GM12878 (cell line): Measurements from ENCODE around the gene ZBTB6.

Experiments
- EP300 ChIP-seq, 2 experiments: fragments of 150-350 bp in 1 of 2; IDR thresholded peaks; 2 replicates each; pipeline ENCODE4 v1.6.1; 2011 to 2012; ENCODE audit warnings: low read depth in 2 of 2, low read length in 2 of 2, borderline replicate concordance in 1 of 2, improper control_type of control experiment in 1 of 2, inconsistent platforms in 1 of 2; ENCODE audit not compliant: control insufficient read depth in 1 of 2
- EZH2 ChIP-seq: IDR thresholded peaks from 2 replicates; pipeline ENCODE4 v1.6.1; 2012; ENCODE audit warnings: low read depth, mild to moderate bottlenecking, control low read depth, inconsistent platforms, low read length, borderline replicate concordance; ENCODE audit not compliant: control insufficient read depth
- GABPA ChIP-seq: IDR thresholded peaks from 2 replicates; pipeline ENCODE4 v1.6.1; 2014; ENCODE audit warnings: antibody characterized with exemption, low read depth, mild to moderate bottlenecking, inconsistent platforms
- SIN3A ChIP-seq: IDR thresholded peaks from 2 replicates; pipeline ENCODE4 v1.6.1; 2012; ENCODE audit warnings: low read depth, low read length, improper control_type of control experiment
- SREBF1 ChIP-seq: IDR thresholded peaks from 2 replicates; pipeline ENCODE4 v1.6.1; 2012; ENCODE audit warnings: mild to moderate bottlenecking, low read length
- SUZ12 ChIP-seq: fragments of 200-600 bp; sonication (generic); IDR thresholded peaks from one replicate; pipeline ENCODE4 v1.6.1; 2018; ENCODE audit warnings: antibody characterized with exemption, mild to moderate bottlenecking; ENCODE audit not compliant: unreplicated experiment
- TCF7 ChIP-seq: IDR thresholded peaks from 2 replicates; pipeline ENCODE4 v1.6.1; 2014; ENCODE audit warnings: antibody characterized with exemption, borderline replicate concordance
- ZBED1 ChIP-seq: IDR thresholded peaks from 2 replicates; pipeline ENCODE4 v1.6.1; 2016; ENCODE audit warnings: borderline replicate concordance
- TF ChIP-seq, protein P1 (sequence below), 3 experiments: IDR thresholded peaks in 2 of 3; conservative IDR thresholded peaks in 1 of 3; 2 replicates each; pipeline ENCODE4 v1.5.1; 2011; ENCODE audit warnings: low read depth in 3 of 3, low read length in 3 of 3, mild to moderate bottlenecking in 3 of 3, control low read depth in 2 of 3, moderate library complexity in 2 of 3, inconsistent platforms in 1 of 3, mixed read lengths in 1 of 3; ENCODE audit not compliant: control insufficient read depth in 2 of 3, insufficient read depth in 1 of 3; ENCODE audit errors: extremely low read depth in 1 of 3

DNA sequence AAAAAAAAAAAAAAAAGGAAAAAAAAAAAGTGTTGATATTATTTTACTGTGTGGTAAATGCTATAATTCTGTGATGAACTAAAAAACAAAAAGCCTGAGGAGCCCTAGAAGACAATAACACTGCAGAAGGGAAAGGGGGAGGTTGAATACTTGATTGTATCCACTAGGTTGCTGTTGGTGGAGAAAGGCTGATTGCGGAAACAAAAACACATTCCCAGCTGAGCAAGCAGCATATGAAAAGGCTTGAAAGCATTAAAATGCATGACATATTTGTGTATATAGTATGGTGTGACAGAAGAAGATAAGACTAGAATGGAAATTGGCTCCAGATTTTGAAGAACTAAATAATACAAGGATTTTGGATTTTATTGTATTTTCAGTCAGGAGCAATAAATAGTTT is 36.6 kb upstream of the ZBTB6 start:
- TF ChIP-seq SREBF1 = no peak
- no peak for TF ChIP-seq SIN3A
- TF ChIP-seq, protein P1, sequence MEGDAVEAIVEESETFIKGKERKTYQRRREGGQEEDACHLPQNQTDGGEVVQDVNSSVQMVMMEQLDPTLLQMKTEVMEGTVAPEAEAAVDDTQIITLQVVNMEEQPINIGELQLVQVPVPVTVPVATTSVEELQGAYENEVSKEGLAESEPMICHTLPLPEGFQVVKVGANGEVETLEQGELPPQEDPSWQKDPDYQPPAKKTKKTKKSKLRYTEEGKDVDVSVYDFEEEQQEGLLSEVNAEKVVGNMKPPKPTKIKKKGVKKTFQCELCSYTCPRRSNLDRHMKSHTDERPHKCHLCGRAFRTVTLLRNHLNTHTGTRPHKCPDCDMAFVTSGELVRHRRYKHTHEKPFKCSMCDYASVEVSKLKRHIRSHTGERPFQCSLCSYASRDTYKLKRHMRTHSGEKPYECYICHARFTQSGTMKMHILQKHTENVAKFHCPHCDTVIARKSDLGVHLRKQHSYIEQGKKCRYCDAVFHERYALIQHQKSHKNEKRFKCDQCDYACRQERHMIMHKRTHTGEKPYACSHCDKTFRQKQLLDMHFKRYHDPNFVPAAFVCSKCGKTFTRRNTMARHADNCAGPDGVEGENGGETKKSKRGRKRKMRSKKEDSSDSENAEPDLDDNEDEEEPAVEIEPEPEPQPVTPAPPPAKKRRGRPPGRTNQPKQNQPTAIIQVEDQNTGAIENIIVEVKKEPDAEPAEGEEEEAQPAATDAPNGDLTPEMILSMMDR (IDR thresholded peaks at IDR 0.05 in 2 of 3, conservative IDR thresholded peaks at IDR 0.05 in 1 of 3; ENCODE audit: control insufficient read depth in 2 of 3, extremely low read depth in 1 of 3, insufficient read depth in 1 of 3, low read depth in 3 of 3, low read length in 3 of 3) = no peak
- TF ChIP-seq GABPA = no peak
- TF ChIP-seq EP300 (IDR thresholded peaks at IDR 0.05; ENCODE audit: borderline replicate concordance in 1 of 2, control insufficient read depth in 1 of 2, low read depth in 2 of 2, low read length in 2 of 2) = no peak
- TF ChIP-seq SUZ12 = no peak
- no peak for TF ChIP-seq EZH2
- no peak for TF ChIP-seq TCF7
- TF ChIP-seq ZBED1 = no peak
